ENCODE data around the gene GTF2I.

GRCh38 chr7:74708569-74709275 is 51.2 kb downstream of the GTF2I start:
- TF ChIP-seq, protein P1, sequence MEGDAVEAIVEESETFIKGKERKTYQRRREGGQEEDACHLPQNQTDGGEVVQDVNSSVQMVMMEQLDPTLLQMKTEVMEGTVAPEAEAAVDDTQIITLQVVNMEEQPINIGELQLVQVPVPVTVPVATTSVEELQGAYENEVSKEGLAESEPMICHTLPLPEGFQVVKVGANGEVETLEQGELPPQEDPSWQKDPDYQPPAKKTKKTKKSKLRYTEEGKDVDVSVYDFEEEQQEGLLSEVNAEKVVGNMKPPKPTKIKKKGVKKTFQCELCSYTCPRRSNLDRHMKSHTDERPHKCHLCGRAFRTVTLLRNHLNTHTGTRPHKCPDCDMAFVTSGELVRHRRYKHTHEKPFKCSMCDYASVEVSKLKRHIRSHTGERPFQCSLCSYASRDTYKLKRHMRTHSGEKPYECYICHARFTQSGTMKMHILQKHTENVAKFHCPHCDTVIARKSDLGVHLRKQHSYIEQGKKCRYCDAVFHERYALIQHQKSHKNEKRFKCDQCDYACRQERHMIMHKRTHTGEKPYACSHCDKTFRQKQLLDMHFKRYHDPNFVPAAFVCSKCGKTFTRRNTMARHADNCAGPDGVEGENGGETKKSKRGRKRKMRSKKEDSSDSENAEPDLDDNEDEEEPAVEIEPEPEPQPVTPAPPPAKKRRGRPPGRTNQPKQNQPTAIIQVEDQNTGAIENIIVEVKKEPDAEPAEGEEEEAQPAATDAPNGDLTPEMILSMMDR (conservative IDR thresholded peaks at IDR 0.05; ENCODE audit: low read depth, low read length) = no peak
- TF ChIP-seq EZH2 (IDR thresholded peaks at IDR 0.05; ENCODE audit: low read length, unreplicated experiment) = no peak
- TF ChIP-seq EZH2phosphoT487 (IDR thresholded peaks at IDR 0.05; ENCODE audit: borderline replicate concordance, low read length) = no peak

Data from PC-3 (cell line).